ENCODE data around the gene HERC2. TPM values are rescaled to one million over a fixed set of nuclear protein-coding genes. Genes with fewer than 3 reads are reported as not detected.
A peak's percentile ranks its signal among the peaks of the same experiment; 100 is the strongest.
"Not testable (repeated sequence)": the region's sequence is repeated elsewhere in the genome, so short reads cannot be mapped to it uniquely, and the experiment has no call there.

Gene HERC2
- total RNA-seq, 1 donor from 2014 or later, result 111 TPM

- Mint-ChIP-seq H3K36me3 (ENCODE audit: unreplicated experiment) (no peaks in the 10 kb centered on the region), H3K9me3 (ENCODE audit: unreplicated experiment) (peaks cover 6% of the 10 kb centered on the region), H3K4me3 (ENCODE audit: unreplicated experiment) (no peak overlapping the region), H3K4me1 (ENCODE audit: low read depth, unreplicated experiment) (peaks cover 9% of the 10 kb centered on the region), H3K27me3 (ENCODE audit: unreplicated experiment) (peaks cover 3% of the 10 kb centered on the region), H3K27ac (ENCODE audit: unreplicated experiment) (peak overlapping the region; percentile 70)
- TF ChIP-seq CTCF (IDR thresholded peaks at IDR 0.05; ENCODE audit: partially characterized antibody, unreplicated experiment), result peak; percentile 73
- no peak for DNase-seq
Observed at GRCh38 chr15:28125673-28126651, 196.0 kb downstream of the HERC2 start.

- peaks cover 9% of the 10 kb centered on the region for H3K4me1 Mint-ChIP-seq (ENCODE audit: low read depth, unreplicated experiment)
- DNase-seq, result no peak
- no peak overlapping the region for H3K4me3 Mint-ChIP-seq (ENCODE audit: unreplicated experiment)
- no peak overlapping the region for H3K27ac Mint-ChIP-seq (ENCODE audit: unreplicated experiment)
- H3K27me3 Mint-ChIP-seq (ENCODE audit: unreplicated experiment), result peaks cover 3% of the 10 kb centered on the region
- H3K9me3 Mint-ChIP-seq (ENCODE audit: unreplicated experiment), result peaks cover 5% of the 10 kb centered on the region
- TF ChIP-seq CTCF (IDR thresholded peaks at IDR 0.05; ENCODE audit: partially characterized antibody, unreplicated experiment), result no peak
- no peaks in the 10 kb centered on the region for H3K36me3 Mint-ChIP-seq (ENCODE audit: unreplicated experiment)
Observed at GRCh38 chr15:28124841-28125240, 197.1 kb downstream of the HERC2 start.

GRCh38 chr15:28123408-28124023 is 198.5 kb downstream of the HERC2 start:
- peaks cover 3% of the 10 kb centered on the region for H3K27me3 Mint-ChIP-seq (ENCODE audit: unreplicated experiment)
- H3K4me1 Mint-ChIP-seq (ENCODE audit: low read depth, unreplicated experiment), result peaks cover 11% of the 10 kb centered on the region
- no peak overlapping the region for H3K4me3 Mint-ChIP-seq (ENCODE audit: unreplicated experiment)
- H3K9me3 Mint-ChIP-seq (ENCODE audit: unreplicated experiment), result peaks cover 5% of the 10 kb centered on the region
- peak; percentile 68 for TF ChIP-seq CTCF (IDR thresholded peaks at IDR 0.05; ENCODE audit: partially characterized antibody, unreplicated experiment)
- DNase-seq, result peak; percentile 90
- H3K36me3 Mint-ChIP-seq (ENCODE audit: unreplicated experiment), result no peaks in the 10 kb centered on the region
- peak overlapping the region; percentile 53 for H3K27ac Mint-ChIP-seq (ENCODE audit: unreplicated experiment)

GRCh38 chr15:28122038-28122949 is 199.7 kb downstream of the HERC2 start:
- Mint-ChIP-seq H3K36me3 (ENCODE audit: unreplicated experiment) (no peaks in the 10 kb centered on the region), H3K27ac (ENCODE audit: unreplicated experiment) (no peak overlapping the region)

GRCh38 chr15:28121577-28121976 is 200.4 kb downstream of the HERC2 start:
- H3K36me3 Mint-ChIP-seq (ENCODE audit: unreplicated experiment); H3K27ac Mint-ChIP-seq (ENCODE audit: unreplicated experiment); H3K9me3 Mint-ChIP-seq (ENCODE audit: unreplicated experiment); DNase-seq; H3K4me3 Mint-ChIP-seq (ENCODE audit: unreplicated experiment); H3K27me3 Mint-ChIP-seq (ENCODE audit: unreplicated experiment): not testable (repeated sequence)
- peaks cover 28% of the 10 kb centered on the region for H3K4me1 Mint-ChIP-seq (ENCODE audit: low read depth, unreplicated experiment)

More at GRCh38 chr15:28122038-28122949, 199.7 kb downstream of the HERC2 start:
- H3K9me3 Mint-ChIP-seq (ENCODE audit: unreplicated experiment), result peaks cover 5% of the 10 kb centered on the region
- H3K27me3 Mint-ChIP-seq (ENCODE audit: unreplicated experiment), result peaks cover 8% of the 10 kb centered on the region
- no peak for DNase-seq
- H3K4me1 Mint-ChIP-seq (ENCODE audit: low read depth, unreplicated experiment), result peaks cover 21% of the 10 kb centered on the region
- TF ChIP-seq CTCF (IDR thresholded peaks at IDR 0.05; ENCODE audit: partially characterized antibody, unreplicated experiment), result no peak
- H3K4me3 Mint-ChIP-seq (ENCODE audit: unreplicated experiment), result no peak overlapping the region
